RWPE2 (cell line): ENCODE measurements around the gene TRIM71.

Source experiments
- ATAC-seq: fragments of 200-7000 bp; cut with Tn5 transposase; 3 replicates; pipeline ENCODE4 v1.9.1; 2021; ENCODE audit warnings: low read depth
- DNase-seq: peaks from one replicate; pipeline ENCODE4 v3.0.0-alpha.2; 2020; ENCODE audit warnings: low spot score
- H3K27ac ChIP-seq: fragments of 450-650 bp; 2 replicates; pipeline ENCODE4 v1.5.1; 2017; ENCODE audit warnings: mild to moderate bottlenecking; ENCODE audit not compliant: poor library complexity, severe bottlenecking
- H3K27me3 ChIP-seq: fragments of 250-450 bp; sonication (Bioruptor Pico); 2 replicates; pipeline ENCODE4 v1.5.1; 2021; ENCODE audit warnings: mild to moderate bottlenecking, moderate library complexity; ENCODE audit not compliant: insufficient read depth, poor library complexity, severe bottlenecking
- H3K36me3 ChIP-seq: fragments of 250-450 bp; sonication (Bioruptor Pico); 2 replicates; pipeline ENCODE4 v1.5.1; 2020; ENCODE audit warnings: low read depth, mild to moderate bottlenecking, moderate library complexity
- H3K4me1 ChIP-seq: fragments of 250-450 bp; sonication (Bioruptor Pico); 2 replicates; pipeline ENCODE4 v1.5.1; 2021; ENCODE audit warnings: mild to moderate bottlenecking, moderate library complexity; ENCODE audit not compliant: insufficient read depth, poor library complexity, severe bottlenecking
- H3K4me3 ChIP-seq: fragments of 250-450 bp; sonication (Bioruptor Pico); 2 replicates; pipeline ENCODE4 v1.5.1; 2021; ENCODE audit warnings: mild to moderate bottlenecking, moderate library complexity; ENCODE audit not compliant: severe bottlenecking
- H3K9me3 ChIP-seq: fragments of 250-450 bp; sonication (Bioruptor Pico); 2 replicates; pipeline ENCODE4 v1.5.1; 2021; ENCODE audit warnings: mild to moderate bottlenecking, moderate library complexity; ENCODE audit not compliant: severe bottlenecking
- CTCF ChIP-seq: fragments of 450-650 bp; IDR thresholded peaks from one replicate; pipeline ENCODE4 v1.5.1; 2017; ENCODE audit warnings: mild to moderate bottlenecking, moderate library complexity; ENCODE audit not compliant: poor library complexity, severe bottlenecking

TRIM71 gene

GRCh38 chr3:32832193-32832592 lies 14.4 kb downstream of the TRIM71 start:
- Histone ChIP-seq H3K4me3 (no peak overlapping the region), H3K9me3 (no peaks in the 10 kb centered on the region), H3K4me1 (no peaks in the 10 kb centered on the region), H3K36me3 (no peaks in the 10 kb centered on the region), H3K27ac (no peak overlapping the region), H3K27me3 (peaks cover 3% of the 10 kb centered on the region)
- no peak for TF ChIP-seq CTCF
- DNase-seq (no peak), ATAC-seq (no peak)

GRCh38 chr3:32835049-32835371 lies 17.2 kb downstream of the TRIM71 start:
- no peaks in the 10 kb centered on the region for H3K36me3 ChIP-seq
- H3K4me3 ChIP-seq, result no peak overlapping the region
- ATAC-seq, result no peak
- no peaks in the 10 kb centered on the region for H3K4me1 ChIP-seq
- H3K27me3 ChIP-seq, result peaks cover 3% of the 10 kb centered on the region
- TF ChIP-seq CTCF, result no peak
- no peak overlapping the region for H3K27ac ChIP-seq
- H3K9me3 ChIP-seq, result no peaks in the 10 kb centered on the region
- no peak for DNase-seq

GRCh38 chr3:32835961-32836360 lies 18.2 kb downstream of the TRIM71 start:
- peaks cover 3% of the 10 kb centered on the region for H3K27me3 ChIP-seq
- H3K4me1 ChIP-seq, result no peaks in the 10 kb centered on the region

GRCh38 chr3:32836601-32837000 lies 18.8 kb downstream of the TRIM71 start:
- Histone ChIP-seq H3K9me3 (no peaks in the 10 kb centered on the region), H3K4me1 (no peaks in the 10 kb centered on the region), H3K27me3 (peaks cover 3% of the 10 kb centered on the region), H3K4me3 (no peak overlapping the region), H3K27ac (no peak overlapping the region), H3K36me3 (no peaks in the 10 kb centered on the region)
- no peak for DNase-seq
- no peak for TF ChIP-seq CTCF
- ATAC-seq, result no peak

More at GRCh38 chr3:32835961-32836360, 18.2 kb downstream of the TRIM71 start:
- DNase-seq (no peak), ATAC-seq (no peak)
- TF ChIP-seq CTCF, result no peak
- Histone ChIP-seq H3K9me3 (no peaks in the 10 kb centered on the region), H3K4me3 (no peak overlapping the region), H3K36me3 (no peaks in the 10 kb centered on the region), H3K27ac (no peak overlapping the region)

- Histone ChIP-seq H3K9me3 (no peaks in the 10 kb centered on the region), H3K36me3 (no peaks in the 10 kb centered on the region), H3K27me3 (peaks cover 3% of the 10 kb centered on the region), H3K27ac (no peak overlapping the region), H3K4me1 (no peaks in the 10 kb centered on the region), H3K4me3 (no peak overlapping the region)
- no peak for TF ChIP-seq CTCF
- ATAC-seq (no peak), DNase-seq (no peak)
Measured at GRCh38 chr3:32837366-32837765, 19.6 kb downstream of the TRIM71 start.
